Esophagus muscularis mucosa (tissue), 4 donors: ENCODE measurements around the gene GABRG2. TPM values are rescaled to one million over a fixed set of nuclear protein-coding genes. Genes with fewer than 3 reads are reported as not detected.

Source experiments
- DNase-seq: peaks from one replicate; pipeline ENCODE4 v3.0.0-alpha.2; 2017; ENCODE audit errors: extremely low spot score
- H3K27ac ChIP-seq, 4 donors: fragments of 200-600 bp; sonication (generic); replicated peaks in 1 of 4; 1 replicate in 3 of 4; 2 replicates in 1 of 4; pipeline ENCODE4 v1.5.1; 2016 to 2019; ENCODE audit warnings: mild to moderate bottlenecking in 1 of 4
- H3K27me3 ChIP-seq, 4 donors: fragments of 200-600 bp; sonication (generic); one replicate each; pipeline versions ENCODE4 v1.5.1 to v1.6.0; 2016 to 2019
- H3K36me3 ChIP-seq, 4 donors: fragments of 200-600 bp; sonication (generic); one replicate each; pipeline ENCODE4 v1.5.1; 2016 to 2019
- H3K4me1 ChIP-seq, 4 donors: fragments of 200-600 bp; sonication (generic); one replicate each; pipeline ENCODE4 v1.5.1; 2016 to 2019
- H3K4me3 ChIP-seq, 4 donors: fragments of 200-600 bp; sonication (generic); 1 replicate in 2 of 4; 2 replicates in 2 of 4; pipeline ENCODE4 v1.5.1; 2016 to 2019; ENCODE audit warnings: mild to moderate bottlenecking in 4 of 4, moderate library complexity in 1 of 4
- H3K9me3 ChIP-seq, 4 donors: fragments of 200-600 bp; sonication (generic); 1 replicate in 3 of 4; 2 replicates in 1 of 4; pipeline ENCODE4 v1.5.1; 2016 to 2019
- EP300 ChIP-seq: sonication (generic); formaldehyde crosslinking; IDR thresholded peaks from one replicate; pipeline ENCODE4 v1.6.1; 2017; ENCODE audit warnings: antibody characterized with exemption
- POLR2A ChIP-seq: fragments of 450-650 bp; IDR thresholded peaks from one replicate; pipeline ENCODE4 v1.6.1; 2017; ENCODE audit warnings: antibody characterized with exemption, moderate library complexity, mild to moderate bottlenecking, low read depth
- POLR2AphosphoS5 ChIP-seq, 2 donors: sonication (generic); formaldehyde crosslinking; IDR thresholded peaks; one replicate each; pipeline ENCODE4 v1.6.1; 2017; ENCODE audit warnings: antibody characterized with exemption in 2 of 2
- WGBS: methylation state at CpG from one replicate; pipeline ENCODE4 v1.1.5; 2018; 5-methylcytosine and 5-hydroxymethylcytosine counted together
- intact Hi-C: fragments of 100-400 bp; cut with DNase I; formaldehyde crosslinking; loops from one replicate; pipeline ENCODE4 v1.15.1; 2023
- total RNA-seq, 4 donors: library from RNA; depleted of rRNA; stranded (reverse); fragments of >200 nt; gene quantifications; one replicate each; pipeline versions ENCODE4 v1.1.0 to v1.2.1, GENCODE V29; 2016
- TF ChIP-seq, protein P1 (sequence below), 3 experiments: fragments of 200-600 bp in 2 of 3; fragments of 450-650 bp in 1 of 3; sonication (generic) in 2 of 3; IDR thresholded peaks; one replicate each; pipeline ENCODE4 v1.5.1; 2017 to 2019; ENCODE audit warnings: antibody characterized with exemption in 3 of 3, mild to moderate bottlenecking in 2 of 3, moderate library complexity in 1 of 3

The GABRG2 gene
- total RNA-seq, 4 donors from 2014 or later, result 0.06 to 0.50 (median 0.39) TPM; not detected in 1

- intact Hi-C loops, result no loop called here
- TF ChIP-seq POLR2A (no peak), EP300 (no peak), POLR2AphosphoS5 (IDR thresholded peaks at IDR 0.05) (no peak)
- TF ChIP-seq, protein P1, sequence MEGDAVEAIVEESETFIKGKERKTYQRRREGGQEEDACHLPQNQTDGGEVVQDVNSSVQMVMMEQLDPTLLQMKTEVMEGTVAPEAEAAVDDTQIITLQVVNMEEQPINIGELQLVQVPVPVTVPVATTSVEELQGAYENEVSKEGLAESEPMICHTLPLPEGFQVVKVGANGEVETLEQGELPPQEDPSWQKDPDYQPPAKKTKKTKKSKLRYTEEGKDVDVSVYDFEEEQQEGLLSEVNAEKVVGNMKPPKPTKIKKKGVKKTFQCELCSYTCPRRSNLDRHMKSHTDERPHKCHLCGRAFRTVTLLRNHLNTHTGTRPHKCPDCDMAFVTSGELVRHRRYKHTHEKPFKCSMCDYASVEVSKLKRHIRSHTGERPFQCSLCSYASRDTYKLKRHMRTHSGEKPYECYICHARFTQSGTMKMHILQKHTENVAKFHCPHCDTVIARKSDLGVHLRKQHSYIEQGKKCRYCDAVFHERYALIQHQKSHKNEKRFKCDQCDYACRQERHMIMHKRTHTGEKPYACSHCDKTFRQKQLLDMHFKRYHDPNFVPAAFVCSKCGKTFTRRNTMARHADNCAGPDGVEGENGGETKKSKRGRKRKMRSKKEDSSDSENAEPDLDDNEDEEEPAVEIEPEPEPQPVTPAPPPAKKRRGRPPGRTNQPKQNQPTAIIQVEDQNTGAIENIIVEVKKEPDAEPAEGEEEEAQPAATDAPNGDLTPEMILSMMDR (IDR thresholded peaks at IDR 0.05), result no peak
- peaks cover 0 to 5% (median 2%) of the 10 kb centered on the region in 4 donors for H3K9me3 ChIP-seq
- 64% methylated on average over 2 of the region's 2 CpGs for WGBS
- no peaks in the 10 kb centered on the region for H3K27me3 ChIP-seq
- DNase-seq, result no peak
- H3K4me3 ChIP-seq, result no peak overlapping the region
- H3K27ac ChIP-seq, result no peak overlapping the region
- H3K36me3 ChIP-seq, result no peaks in the 10 kb centered on the region
- no peaks in the 10 kb centered on the region for H3K4me1 ChIP-seq
Measured at GRCh38 chr5:162160401-162160800, 92.8 kb downstream of the GABRG2 start.

- intact Hi-C loops, result no loop called here
- H3K4me1 ChIP-seq, result no peaks in the 10 kb centered on the region
- no peaks in the 10 kb centered on the region for H3K36me3 ChIP-seq
- H3K4me3 ChIP-seq, result no peak overlapping the region
- TF ChIP-seq EP300 (no peak), POLR2AphosphoS5 (IDR thresholded peaks at IDR 0.05) (no peak), POLR2A (no peak)
- TF ChIP-seq, protein P1 (IDR thresholded peaks at IDR 0.05), result no peak
- DNase-seq, result no peak
- peaks cover 0 to 21% (median 9%) of the 10 kb centered on the region in 4 donors for H3K9me3 ChIP-seq
- 67% methylated on average over 6 of the region's 6 CpGs for WGBS
- H3K27ac ChIP-seq, result no peak overlapping the region
- H3K27me3 ChIP-seq, result no peaks in the 10 kb centered on the region
Measured at GRCh38 chr5:162163663-162164062, 96.1 kb downstream of the GABRG2 start.

GRCh38 chr5:162174358-162174974 lies 106.9 kb downstream of the GABRG2 start:
- no peak for TF ChIP-seq EP300
- TF ChIP-seq, protein P1 (IDR thresholded peaks at IDR 0.05), result no peak
- TF ChIP-seq POLR2A, result no peak
- no peak for TF ChIP-seq POLR2AphosphoS5 (IDR thresholded peaks at IDR 0.05)

GRCh38 chr5:162187371-162187770 lies 119.8 kb downstream of the GABRG2 start:
- intact Hi-C loops, result no loop called here
- no peak overlapping the region for H3K27ac ChIP-seq
- H3K36me3 ChIP-seq, result no peaks in the 10 kb centered on the region
- TF ChIP-seq POLR2AphosphoS5 (IDR thresholded peaks at IDR 0.05) (no peak), POLR2A (no peak)
- TF ChIP-seq, protein P1 (IDR thresholded peaks at IDR 0.05), result no peak
- H3K4me3 ChIP-seq, result no peak overlapping the region
- WGBS, result 73% methylated on average over 1 of the region's 1 CpG
- no peaks in the 10 kb centered on the region for H3K4me1 ChIP-seq
- no peaks in the 10 kb centered on the region for H3K9me3 ChIP-seq
- no peaks in the 10 kb centered on the region for H3K27me3 ChIP-seq
- no peak for DNase-seq

More at GRCh38 chr5:162174358-162174974, 106.9 kb downstream of the GABRG2 start:
- Histone ChIP-seq H3K27me3 (no peaks in the 10 kb centered on the region), H3K36me3 (no peaks in the 10 kb centered on the region), H3K4me1 (no peaks in the 10 kb centered on the region), H3K9me3 (no peaks in the 10 kb centered on the region), H3K4me3 (no peak overlapping the region), H3K27ac (no peak overlapping the region)
- no peak for DNase-seq
- WGBS, result 61% methylated on average over 6 of the region's 6 CpGs
- intact Hi-C loops, result no loop called here

- H3K27ac ChIP-seq, result no peak overlapping the region
- WGBS, result 85% methylated on average over 5 of the region's 5 CpGs
- no peaks in the 10 kb centered on the region for H3K9me3 ChIP-seq
- DNase-seq, result no peak
- H3K27me3 ChIP-seq, result no peaks in the 10 kb centered on the region
- H3K4me3 ChIP-seq, result no peak overlapping the region
- no peaks in the 10 kb centered on the region for H3K36me3 ChIP-seq
- H3K4me1 ChIP-seq, result no peaks in the 10 kb centered on the region
- no peak for TF ChIP-seq EP300
- TF ChIP-seq POLR2A, result no peak
- TF ChIP-seq POLR2AphosphoS5 (IDR thresholded peaks at IDR 0.05), result no peak
- TF ChIP-seq, protein P1 (IDR thresholded peaks at IDR 0.05), result no peak
- intact Hi-C loops, result no loop called here
Measured at GRCh38 chr5:162189719-162190118, 122.1 kb downstream of the GABRG2 start.
